CD4-positive, alpha-beta memory T cell (primary cell): ENCODE measurements around the gene CXorf66. TPM values are rescaled to one million over a fixed set of nuclear protein-coding genes. Genes with fewer than 3 reads are reported as not detected.
"Not testable (repeated sequence)": the region's sequence is repeated elsewhere in the genome, so short reads cannot be mapped to it uniquely, and the experiment has no call there.

ENCODE experiments used
- CTCF ChIA-PET: fragments of 350-600 bp; sonication (Branson Sonifier 250); formaldehyde crosslinking; loops from one replicate; lab custom pipeline; 2021; ENCODE audit warnings: inconsistent platforms; ENCODE audit not compliant: partially characterized antibody; lab: Charles Lee
- POLR2A ChIA-PET: fragments of 350-600 bp; sonication (Branson Sonifier 250); formaldehyde crosslinking; loops from one replicate; lab custom pipeline; 2021; ENCODE audit not compliant: partially characterized antibody; lab: Charles Lee
- DNase-seq, 5 donors: peaks; one replicate each; pipeline versions ENCODE4 v3.0.0 to v3.0.0-alpha.2; 2020 to 2022; ENCODE audit warnings: mixed read lengths in 1 of 5
- H3K27ac ChIP-seq: one replicate; pipeline ENCODE4 v1.7.0; 2013; ENCODE audit warnings: low read depth, low read length
- H3K27me3 ChIP-seq: 2 replicates; pipeline ENCODE4 v1.7.0; 2013; ENCODE audit warnings: mild to moderate bottlenecking, low read length, moderate library complexity; ENCODE audit not compliant: insufficient read depth
- H3K36me3 ChIP-seq: 2 replicates; pipeline ENCODE4 v1.7.0; 2013; ENCODE audit warnings: mild to moderate bottlenecking, low read length, moderate library complexity; ENCODE audit not compliant: insufficient read depth
- H3K4me1 ChIP-seq: 2 replicates; pipeline ENCODE4 v1.7.0; 2013; ENCODE audit warnings: mild to moderate bottlenecking, low read length, moderate library complexity; ENCODE audit not compliant: insufficient read depth
- H3K4me3 ChIP-seq, 2 donors: one replicate each; pipeline ENCODE4 v1.7.0; 2013; ENCODE audit warnings: low read length in 2 of 2, mild to moderate bottlenecking in 1 of 2
- H3K9me3 ChIP-seq, 2 donors: one replicate each; pipeline ENCODE4 v1.7.0; 2013; ENCODE audit warnings: low read length in 2 of 2, control low read depth in 1 of 2; ENCODE audit not compliant: control insufficient read depth in 1 of 2
- H3K27ac Mint-ChIP-seq, 7 donors: one replicate each; pipeline ENCODE4 v1.8.0; 2020 to 2021; ENCODE audit warnings: mixed read lengths in 7 of 7, mild to moderate bottlenecking in 6 of 7, inconsistent platforms in 3 of 7, moderate library complexity in 3 of 7
- H3K27me3 Mint-ChIP-seq, 2 donors: one replicate each; pipeline ENCODE4 v1.8.0; 2020 to 2021; ENCODE audit warnings: mixed read lengths in 2 of 2
- H3K36me3 Mint-ChIP-seq, 2 donors: one replicate each; pipeline ENCODE4 v1.8.0; 2020 to 2021; ENCODE audit warnings: mixed read lengths in 2 of 2, inconsistent platforms in 1 of 2, mild to moderate bottlenecking in 1 of 2
- H3K4me1 Mint-ChIP-seq, 4 donors: one replicate each; pipeline ENCODE4 v1.8.0; 2020 to 2021; ENCODE audit warnings: mixed read lengths in 4 of 4, mild to moderate bottlenecking in 1 of 4
- H3K4me3 Mint-ChIP-seq, 8 donors: one replicate each; pipeline ENCODE4 v1.8.0; 2020 to 2021; ENCODE audit warnings: mixed read lengths in 8 of 8, mild to moderate bottlenecking in 7 of 8, moderate library complexity in 6 of 8, inconsistent platforms in 3 of 8
- H3K9me3 Mint-ChIP-seq, 8 donors: one replicate each; pipeline ENCODE4 v1.8.0; 2020 to 2021; ENCODE audit warnings: mixed read lengths in 8 of 8, mild to moderate bottlenecking in 5 of 8, inconsistent platforms in 3 of 8, moderate library complexity in 1 of 8
- intact Hi-C: fragments of 100-400 bp; cut with micrococcal nuclease; formaldehyde crosslinking; loops from one replicate; pipeline ENCODE4 v1.15.1; 2023
- polyA plus RNA-seq, 2 donors: library from polyadenylated mRNA; unstranded; fragments of 300-500 nt; fragmentation: Illumina TruSeq; gene quantifications; one replicate each; pipeline ENCODE4 v1.2.3, GENCODE V29; 2021
- total RNA-seq, 2 experiments: library from RNA; stranded (reverse); gene quantifications; one replicate each; pipeline ENCODE4 v1.2.3, GENCODE V29; 2021

The CXorf66 gene
- total and polyA plus RNA-seq, 4 experiments from 2014 or later = not detected

DNA sequence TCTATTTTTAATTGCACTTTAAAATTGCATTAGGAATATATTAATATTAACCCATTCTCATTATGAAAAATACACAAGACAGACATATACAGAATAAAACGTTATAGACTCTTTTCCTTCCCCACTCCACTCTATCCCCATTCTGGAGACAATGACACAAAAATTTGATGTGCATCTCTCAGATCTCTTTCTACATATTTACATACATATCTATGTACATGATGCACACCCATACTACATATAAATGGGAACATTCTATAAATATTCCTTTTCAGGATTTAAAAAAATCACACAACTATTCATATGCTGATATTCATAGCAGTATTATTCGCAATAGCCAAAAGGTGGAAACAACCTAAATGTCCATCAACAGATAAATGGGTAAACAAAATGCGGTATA is 2.4 kb upstream of the CXorf66 start:
- ChIA-PET POLR2A (no interaction called here), CTCF (no interaction called here)
- Histone ChIP-seq H3K27ac (no peak overlapping the region), H3K9me3 (no peaks in the 10 kb centered on the region), H3K27me3 (no peaks in the 10 kb centered on the region), H3K4me3 (no peak overlapping the region), H3K36me3 (no peaks in the 10 kb centered on the region), H3K4me1 (no peaks in the 10 kb centered on the region)
- intact Hi-C loops = no loop called here
- Mint-ChIP-seq H3K27ac (peak overlapping the region in 1 of 7 donors; percentile 15), H3K27me3 (peaks cover 4 to 12% of the 10 kb centered on the region in 2 donors), H3K9me3 (peaks cover 0 to 5% (median 0%) of the 10 kb centered on the region in 8 donors), H3K4me1 (peaks cover 0 to 2% (median 0%) of the 10 kb centered on the region in 4 donors), H3K4me3 (no peak overlapping the region), H3K36me3 (no peaks in the 10 kb centered on the region)
- no peak for DNase-seq

DNA sequence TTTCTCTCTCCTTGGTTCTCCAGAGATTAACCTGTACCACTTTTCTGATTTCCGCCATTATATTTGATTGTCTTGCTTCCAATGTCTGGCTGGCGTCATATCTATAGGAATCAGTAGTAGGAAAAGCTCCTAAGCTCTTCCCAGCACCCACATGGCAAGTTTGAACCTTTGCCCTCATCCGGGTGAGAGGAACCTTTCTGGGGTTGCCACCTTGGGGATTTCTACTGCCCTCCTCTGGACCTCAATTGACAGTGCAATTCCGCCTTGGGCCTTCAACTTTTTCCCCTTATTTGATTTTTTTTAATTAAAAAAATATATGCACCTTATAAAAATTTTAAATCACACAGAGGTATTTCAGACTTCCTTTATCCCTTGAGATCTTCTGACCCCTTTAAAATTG is 2.0 kb upstream of the CXorf66 start:
- DNase-seq = no peak
- H3K4me3 ChIP-seq = no peak overlapping the region
- no peaks in the 10 kb centered on the region for H3K36me3 ChIP-seq
- Mint-ChIP-seq H3K27me3 (peaks cover 4 to 8% of the 10 kb centered on the region in 2 donors), H3K36me3 (no peaks in the 10 kb centered on the region), H3K9me3 (peaks cover 0 to 5% (median 0%) of the 10 kb centered on the region in 8 donors), H3K27ac (no peak overlapping the region), H3K4me1 (peaks cover 0 to 2% (median 0%) of the 10 kb centered on the region in 4 donors), H3K4me3 (no peak overlapping the region)
- H3K9me3 ChIP-seq = no peaks in the 10 kb centered on the region
- intact Hi-C loops = no loop called here
- H3K4me1 ChIP-seq = no peaks in the 10 kb centered on the region
- no peaks in the 10 kb centered on the region for H3K27me3 ChIP-seq
- H3K27ac ChIP-seq = no peak overlapping the region
- ChIA-PET CTCF (no interaction called here), POLR2A (no interaction called here)

DNA sequence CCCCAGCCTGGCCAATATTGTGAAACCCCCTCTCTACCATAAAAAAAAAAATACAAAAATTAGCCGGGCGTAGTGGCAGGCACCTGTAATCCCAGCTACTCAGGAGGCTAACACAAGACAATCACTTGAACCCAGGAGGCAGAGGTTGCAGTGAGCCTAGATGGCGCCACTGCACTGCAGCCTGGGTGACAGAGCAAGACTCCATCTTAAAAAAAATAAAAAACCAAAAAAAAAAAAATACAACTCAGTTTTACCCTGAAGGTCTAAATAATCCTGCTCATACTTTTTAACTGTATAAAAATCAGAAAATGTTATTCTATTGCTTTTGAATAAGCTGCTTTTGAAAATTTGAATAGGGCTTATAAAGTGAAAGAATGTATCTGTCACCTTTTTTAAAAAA is 838 bp upstream of the CXorf66 start:
- H3K9me3 Mint-ChIP-seq, POLR2A ChIA-PET, H3K27ac Mint-ChIP-seq, H3K27me3 Mint-ChIP-seq, H3K9me3 ChIP-seq, intact Hi-C loops, H3K27me3 ChIP-seq, H3K4me3 Mint-ChIP-seq, H3K36me3 Mint-ChIP-seq, H3K36me3 ChIP-seq, DNase-seq, H3K4me1 ChIP-seq, H3K4me1 Mint-ChIP-seq, H3K4me3 ChIP-seq, H3K27ac ChIP-seq: not testable (repeated sequence)
- CTCF ChIA-PET = interaction anchor here (0.7 to 1.1 kb wide), 2 partner anchors 7 to 9 kb away, joined by 3 to 4 read pairs; no protein-coding TSS in a partner anchor

DNA sequence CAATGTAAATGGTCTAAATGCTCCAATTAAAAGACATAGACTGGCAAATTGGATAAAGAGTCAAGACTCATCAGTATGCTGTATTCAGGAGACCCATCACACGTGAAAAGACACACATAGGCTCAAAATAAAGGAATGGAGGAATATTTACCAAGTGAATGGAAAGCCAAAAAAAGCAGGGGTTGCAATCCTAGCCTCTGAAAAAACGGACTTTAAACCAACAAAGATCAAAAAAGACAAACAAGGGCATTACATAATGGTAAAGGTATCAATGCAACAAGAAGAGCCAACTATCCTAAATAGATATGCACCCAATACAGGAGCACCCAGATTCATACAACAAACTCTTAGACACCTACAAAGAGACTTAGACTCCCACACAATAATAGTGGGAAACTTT is 4.2 kb downstream of the CXorf66 start:
- H3K36me3 Mint-ChIP-seq, intact Hi-C loops, DNase-seq, H3K27ac Mint-ChIP-seq, H3K9me3 ChIP-seq, H3K36me3 ChIP-seq, H3K4me1 ChIP-seq, POLR2A ChIA-PET, H3K27ac ChIP-seq, H3K27me3 ChIP-seq, CTCF ChIA-PET, H3K4me1 Mint-ChIP-seq, H3K9me3 Mint-ChIP-seq, H3K4me3 Mint-ChIP-seq, H3K4me3 ChIP-seq: not testable (repeated sequence)
- H3K27me3 Mint-ChIP-seq = peaks cover 6 to 10% of the 10 kb centered on the region in 2 donors

DNA sequence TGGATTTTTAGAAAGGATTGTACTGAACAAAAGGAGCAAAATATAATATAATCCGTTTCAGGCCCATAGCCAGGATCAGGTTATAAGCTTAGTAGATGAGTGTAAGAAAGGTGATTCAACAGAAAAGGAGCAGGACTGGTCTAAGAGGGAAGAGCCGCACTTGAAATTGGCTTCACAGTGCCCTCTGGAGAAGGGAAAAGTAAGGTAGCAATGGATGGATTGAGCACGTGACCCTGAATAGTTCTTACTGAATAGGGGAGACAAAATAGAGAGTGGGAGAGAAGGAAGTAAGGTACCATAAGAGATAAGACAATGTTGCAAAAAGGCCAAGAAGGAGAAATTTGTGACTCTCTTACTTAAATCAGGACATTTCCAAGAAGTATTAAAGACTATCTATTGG is 15.6 kb downstream of the CXorf66 start:
- intact Hi-C loops = no loop called here
- Histone ChIP-seq H3K4me3 (no peak overlapping the region), H3K36me3 (no peaks in the 10 kb centered on the region), H3K27me3 (no peaks in the 10 kb centered on the region), H3K27ac (no peak overlapping the region), H3K4me1 (no peaks in the 10 kb centered on the region), H3K9me3 (no peaks in the 10 kb centered on the region)
- CTCF ChIA-PET = no interaction called here
- H3K4me3 Mint-ChIP-seq = no peak overlapping the region
- H3K9me3 Mint-ChIP-seq = no peaks in the 10 kb centered on the region
- POLR2A ChIA-PET = no interaction called here
- H3K27me3 Mint-ChIP-seq = peaks cover 1 to 2% of the 10 kb centered on the region in 2 donors
- no peak for DNase-seq
- peaks cover 0 to 1% (median 0%) of the 10 kb centered on the region in 4 donors for H3K4me1 Mint-ChIP-seq
- H3K27ac Mint-ChIP-seq = no peak overlapping the region
- H3K36me3 Mint-ChIP-seq = no peaks in the 10 kb centered on the region

DNA sequence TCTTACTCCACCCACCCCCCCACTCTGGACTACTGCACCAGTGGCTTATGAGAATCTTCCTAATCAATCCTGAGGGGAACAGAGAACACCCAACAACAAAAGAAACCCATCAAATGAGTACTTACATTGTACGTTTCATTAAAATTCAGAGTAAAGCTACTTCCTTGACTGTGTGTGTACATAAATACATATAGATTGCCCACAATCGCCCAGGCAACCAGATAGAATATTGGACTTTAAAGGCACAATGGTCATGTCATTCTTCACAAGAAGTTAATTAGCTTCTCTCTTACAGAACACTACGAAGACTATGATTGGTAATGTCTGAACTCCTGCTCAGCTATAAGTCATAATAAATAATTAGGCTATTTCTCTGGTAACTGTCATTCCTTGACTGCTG is 20.2 kb downstream of the CXorf66 start:
- no peak overlapping the region for H3K4me3 Mint-ChIP-seq
- H3K36me3 Mint-ChIP-seq = no peaks in the 10 kb centered on the region
- peaks cover 0 to 1% (median 0%) of the 10 kb centered on the region in 4 donors for H3K4me1 Mint-ChIP-seq
- ChIA-PET CTCF (no interaction called here), POLR2A (no interaction called here)
- intact Hi-C loops = no loop called here
- H3K4me3 ChIP-seq = no peak overlapping the region
- H3K27ac ChIP-seq = no peak overlapping the region
- no peaks in the 10 kb centered on the region for H3K27me3 ChIP-seq
- no peak overlapping the region for H3K27ac Mint-ChIP-seq
- no peaks in the 10 kb centered on the region for H3K9me3 Mint-ChIP-seq
- peaks cover 0 to 1% of the 10 kb centered on the region in 2 donors for H3K27me3 Mint-ChIP-seq
- no peak for DNase-seq
- H3K9me3 ChIP-seq = no peaks in the 10 kb centered on the region
- no peaks in the 10 kb centered on the region for H3K36me3 ChIP-seq
- no peaks in the 10 kb centered on the region for H3K4me1 ChIP-seq

DNA sequence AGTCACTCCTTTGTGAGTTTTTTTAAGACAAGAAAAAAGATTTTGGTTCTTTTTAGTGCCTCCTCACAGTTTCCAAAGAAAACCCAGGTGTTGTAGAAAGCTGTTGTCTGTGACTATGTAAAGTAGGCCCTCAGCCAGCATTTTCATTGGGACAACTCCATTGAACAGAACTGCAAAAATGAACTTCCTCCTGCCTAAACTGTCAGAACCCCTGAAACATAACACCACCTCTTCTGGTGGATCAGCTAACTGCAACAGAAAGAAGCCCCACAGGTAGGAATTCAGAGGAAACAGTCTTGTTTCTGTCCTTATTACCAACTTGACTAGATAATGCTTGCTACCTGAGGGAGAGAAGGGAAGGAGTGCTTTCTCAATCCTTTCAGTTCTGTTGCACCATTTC is 29.1 kb downstream of the CXorf66 start:
- Histone ChIP-seq H3K9me3 (no peaks in the 10 kb centered on the region), H3K4me1 (no peaks in the 10 kb centered on the region), H3K4me3 (no peak overlapping the region), H3K27ac (no peak overlapping the region), H3K36me3 (no peaks in the 10 kb centered on the region), H3K27me3 (no peaks in the 10 kb centered on the region)
- Mint-ChIP-seq H3K36me3 (peaks cover 0 to 2% of the 10 kb centered on the region in 2 donors), H3K27ac (no peak overlapping the region), H3K27me3 (no peaks in the 10 kb centered on the region), H3K9me3 (no peaks in the 10 kb centered on the region), H3K4me1 (peaks cover 0 to 8% (median 1%) of the 10 kb centered on the region in 4 donors), H3K4me3 (no peak overlapping the region)
- POLR2A ChIA-PET = no interaction called here
- intact Hi-C loops = no loop called here
- DNase-seq = no peak
- CTCF ChIA-PET = no interaction called here
